Skin of body (tissue), 2 donors: ENCODE data around the gene LRMDA. TPM values are rescaled to one million over a fixed set of nuclear protein-coding genes. Genes with fewer than 3 reads are reported as not detected.
"Not testable (repeated sequence)": the region's sequence is repeated elsewhere in the genome, so short reads cannot be mapped to it uniquely, and the experiment has no call there.

Experiments
- DNase-seq: peaks from one replicate; lab custom pipeline; 2025; lab: John Stamatoyannopoulos, UW
- total RNA-seq: library from RNA; depleted of rRNA; stranded (reverse); fragments of >200 nt; gene quantifications from one replicate; pipeline ENCODE4 v1.2.3, GENCODE V29; 2014

LRMDA gene
- total RNA-seq, 1 donor from 2014 or later, result 12.7 TPM

DNA sequence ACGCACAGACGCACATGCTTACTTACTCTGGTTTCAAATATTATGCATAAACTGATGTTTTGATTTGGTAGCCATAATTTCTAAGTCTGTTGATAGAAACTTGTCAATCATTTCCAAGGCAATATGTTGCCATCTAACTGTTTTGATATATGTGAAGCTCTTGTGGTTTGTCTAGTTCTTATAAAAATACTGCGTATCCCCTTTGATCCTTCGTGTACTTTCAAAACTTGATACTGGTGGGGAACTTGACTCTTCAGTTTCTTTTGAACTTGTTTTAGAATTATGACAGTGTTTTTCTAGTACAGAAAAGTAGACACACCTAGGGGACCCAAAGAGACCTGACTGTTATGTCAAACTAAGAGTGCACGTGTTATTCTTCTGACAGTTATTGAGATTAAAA is 708.0 kb downstream of the LRMDA start:
- DNase-seq, result no peak

DNA sequence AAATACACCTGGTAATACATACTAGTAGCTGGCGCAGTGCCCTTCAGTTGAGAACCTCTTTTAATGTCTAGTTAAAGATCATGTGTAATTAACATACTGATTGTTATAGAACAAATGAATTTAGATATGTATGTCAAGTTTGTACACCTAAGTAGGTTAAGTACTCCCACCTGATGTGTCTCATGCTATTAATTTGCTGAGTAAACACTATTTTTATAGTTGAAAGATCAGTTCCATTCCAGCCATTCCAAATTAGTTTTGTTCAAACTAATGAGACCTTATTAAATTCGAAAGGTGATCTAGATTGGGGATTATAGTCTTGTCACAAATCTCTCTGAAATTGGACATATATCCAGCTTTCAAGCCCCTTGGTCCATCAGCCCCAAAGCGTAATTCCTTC is 710.0 kb downstream of the LRMDA start:
- DNase-seq, result no peak

DNA sequence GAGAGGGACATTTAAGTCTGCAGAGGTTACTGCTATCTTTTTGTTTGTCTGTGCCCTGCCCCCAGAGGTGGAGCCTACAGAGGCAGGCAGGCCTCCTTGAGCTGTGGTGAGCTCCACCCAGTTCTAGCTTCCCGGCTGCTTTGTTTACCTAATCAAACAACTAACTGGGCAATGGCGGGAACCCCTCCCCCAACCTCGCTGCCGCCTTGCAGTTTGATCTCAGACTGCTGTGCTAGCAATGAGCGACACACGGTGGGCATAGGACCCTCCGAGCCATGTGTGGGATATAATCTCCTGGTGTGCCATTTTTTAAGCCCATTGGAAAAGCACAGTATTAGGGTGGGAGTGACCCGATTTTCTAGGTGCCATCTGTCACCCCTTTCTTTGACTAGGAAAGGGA is 716.8 kb downstream of the LRMDA start:
- DNase-seq, result not testable (repeated sequence)

DNA sequence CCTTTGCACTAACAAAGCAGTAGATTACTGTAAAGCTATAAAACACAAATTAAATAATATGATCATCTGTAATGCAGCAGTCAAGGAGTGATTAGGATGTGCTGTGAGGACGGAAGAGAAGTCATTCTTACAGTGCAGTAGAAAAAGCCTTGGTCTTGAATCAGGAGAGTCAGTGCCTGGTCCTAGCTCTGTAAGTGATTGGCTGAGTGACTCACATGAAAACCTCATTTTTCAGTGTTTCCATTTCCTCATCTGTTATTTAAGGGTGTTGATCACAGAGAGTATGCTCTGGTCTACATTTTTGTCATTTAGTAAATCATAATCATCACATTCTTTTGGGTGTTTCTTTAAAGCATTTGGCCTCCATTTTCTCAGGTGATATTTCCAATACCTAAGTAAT is 717.8 kb downstream of the LRMDA start:
- no peak for DNase-seq

DNA sequence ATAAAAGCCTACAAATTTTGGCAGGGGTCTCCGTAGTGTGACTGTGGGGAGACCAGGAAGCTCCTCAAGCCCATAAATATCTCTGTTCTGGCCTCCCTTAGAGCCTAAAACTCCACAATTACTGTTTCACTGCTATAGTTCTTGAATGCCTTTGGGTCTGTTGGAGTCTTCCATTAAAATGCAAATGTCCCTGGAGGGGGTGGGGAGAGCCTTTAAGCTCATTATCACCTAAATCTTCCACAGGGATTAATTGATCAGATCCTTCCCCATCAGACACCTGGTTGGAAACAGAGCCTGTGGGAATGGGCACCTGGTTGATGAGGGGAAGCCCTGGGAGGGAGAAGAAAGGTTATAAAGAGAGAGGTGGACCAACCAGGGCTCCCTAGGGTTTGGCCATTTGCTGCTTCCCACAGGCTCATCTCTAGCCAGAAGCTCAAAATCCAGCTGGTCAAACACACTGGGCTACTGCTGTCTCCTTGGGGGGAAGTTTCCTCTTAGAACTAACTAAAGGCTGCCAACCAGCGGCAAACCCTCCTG is 718.2 kb downstream of the LRMDA start:
- DNase-seq, result no peak

DNA sequence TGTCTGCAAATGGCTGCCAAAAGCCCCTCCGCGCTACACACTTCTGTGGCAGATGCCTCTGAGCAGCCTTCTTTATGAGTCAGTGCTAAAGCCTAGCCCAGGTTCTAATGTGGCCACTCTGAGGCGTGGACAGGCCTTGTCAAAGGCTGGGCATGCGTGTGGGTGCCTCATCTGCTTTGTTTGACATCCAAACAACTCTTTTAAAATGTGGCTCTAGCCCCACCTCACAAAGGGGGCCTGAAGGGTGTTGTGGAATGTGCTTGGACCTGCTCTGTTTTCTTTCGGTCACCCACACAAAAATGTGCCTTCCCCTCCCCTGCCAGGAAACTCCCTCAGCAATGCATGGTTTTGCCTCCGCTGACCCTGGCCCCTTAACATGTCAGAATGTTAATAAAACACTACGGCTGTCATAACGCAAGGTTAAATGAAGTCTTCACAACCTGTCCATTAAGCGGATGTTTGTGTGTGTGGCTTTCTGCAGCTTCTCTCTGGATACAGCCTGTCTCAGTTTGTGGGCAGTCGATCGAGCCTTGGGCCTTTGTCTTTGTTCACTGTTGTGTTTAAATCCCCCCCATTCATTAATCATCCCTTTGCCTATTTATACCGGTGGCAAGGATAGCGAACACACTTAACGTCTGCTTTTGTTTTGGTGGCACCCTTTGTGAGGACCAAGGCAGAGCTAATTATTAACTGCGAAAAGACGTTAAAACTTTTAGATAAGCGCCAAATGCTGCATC is 718.9 kb downstream of the LRMDA start:
- DNase-seq, result no peak

DNA sequence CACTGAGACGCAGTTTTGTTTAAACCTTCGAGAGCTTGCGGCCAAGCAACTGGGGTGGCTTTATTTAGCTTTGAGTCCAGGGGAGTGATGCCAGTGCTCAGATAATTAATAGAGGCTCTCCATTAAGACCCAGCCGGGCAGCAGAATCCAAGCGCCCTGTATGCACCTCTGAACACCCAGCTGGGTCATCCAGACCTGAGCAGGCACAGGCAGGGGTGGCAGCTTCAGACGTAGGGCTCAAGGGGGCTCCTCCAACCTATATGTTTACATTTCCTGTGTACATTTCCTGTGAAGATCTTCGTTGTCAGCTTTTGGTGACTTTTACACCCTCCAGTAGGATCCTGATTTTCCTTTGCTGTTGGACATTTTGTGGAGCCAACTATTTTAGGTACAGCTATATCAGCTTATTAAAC is 719.5 kb downstream of the LRMDA start:
- DNase-seq, result no peak

DNA sequence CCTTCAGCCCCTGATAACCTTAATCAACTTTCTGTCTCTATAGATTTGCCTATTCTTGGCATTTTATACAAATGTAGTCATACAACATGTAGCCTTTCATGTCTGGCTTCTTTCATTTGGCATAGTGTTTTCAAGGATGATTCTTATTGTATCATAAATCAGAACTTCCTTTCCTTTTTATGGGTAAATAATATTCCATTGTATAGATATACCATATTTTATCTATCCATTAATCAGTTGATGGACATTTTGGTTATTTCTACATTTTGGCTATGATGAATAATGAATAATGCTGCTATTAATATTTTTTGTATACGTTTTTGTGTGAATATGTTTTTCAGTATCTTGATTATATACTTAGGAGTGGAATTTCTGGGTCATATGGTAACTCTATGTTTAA is 720.8 kb downstream of the LRMDA start:
- no peak for DNase-seq

DNA sequence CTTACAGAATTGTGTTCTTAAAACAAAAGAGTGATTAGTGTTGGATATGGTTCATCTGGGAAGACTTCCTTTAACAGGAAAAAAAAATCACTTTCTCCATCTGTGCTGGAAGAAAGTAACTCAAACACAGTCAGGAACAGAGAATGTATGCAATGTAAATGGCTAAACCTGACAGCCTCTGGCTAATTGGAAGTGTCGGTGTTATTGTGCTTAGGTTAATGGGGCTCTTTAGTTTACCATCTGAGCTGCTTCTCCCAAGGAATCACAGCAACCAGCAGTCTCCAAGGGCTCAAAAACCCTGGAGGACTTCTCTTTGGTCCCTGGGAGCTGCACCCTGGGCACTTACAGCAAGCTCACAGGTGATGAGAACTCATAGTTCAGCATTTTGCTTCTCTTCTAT is 724.5 kb downstream of the LRMDA start:
- DNase-seq, result no peak

DNA sequence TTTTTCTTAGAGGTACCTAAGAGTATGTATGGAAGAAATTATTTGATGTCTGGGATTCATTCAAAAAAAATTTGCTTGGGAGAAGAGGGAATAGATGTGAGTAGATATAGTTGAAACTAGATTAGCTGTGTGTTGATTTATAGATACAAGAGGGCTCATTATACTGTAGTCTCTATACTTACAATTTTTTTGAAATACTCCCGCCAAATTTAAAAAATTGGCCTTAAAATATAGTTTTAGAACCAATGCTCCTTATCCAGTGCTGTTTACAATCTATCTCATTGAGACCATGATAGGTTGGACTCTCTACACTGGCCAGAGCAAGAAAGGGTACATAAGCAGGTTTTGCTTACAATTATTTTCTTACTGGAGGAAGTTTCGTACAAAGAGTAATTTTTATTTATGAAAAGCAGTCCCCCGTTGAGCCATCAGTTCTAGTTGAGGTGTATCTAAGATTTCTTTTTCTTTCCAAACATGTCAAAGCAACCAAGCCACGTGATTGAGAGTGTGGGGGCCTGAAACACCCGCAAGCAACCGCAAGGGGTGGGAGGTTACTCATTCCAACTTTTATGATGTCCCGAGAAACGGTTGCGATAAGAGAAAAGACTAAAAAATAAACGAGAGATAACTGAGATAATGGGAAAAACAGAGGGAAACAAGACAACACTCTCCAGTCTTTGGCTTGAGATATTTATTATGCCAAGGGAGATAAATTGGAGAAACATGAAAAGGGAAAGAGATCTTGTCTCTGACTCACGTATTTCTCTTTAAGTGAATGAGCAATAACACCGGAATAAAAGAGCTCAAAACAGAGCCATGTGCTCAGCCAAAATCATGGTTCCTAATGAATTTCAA is 729.2 kb downstream of the LRMDA start:
- no peak for DNase-seq

DNA sequence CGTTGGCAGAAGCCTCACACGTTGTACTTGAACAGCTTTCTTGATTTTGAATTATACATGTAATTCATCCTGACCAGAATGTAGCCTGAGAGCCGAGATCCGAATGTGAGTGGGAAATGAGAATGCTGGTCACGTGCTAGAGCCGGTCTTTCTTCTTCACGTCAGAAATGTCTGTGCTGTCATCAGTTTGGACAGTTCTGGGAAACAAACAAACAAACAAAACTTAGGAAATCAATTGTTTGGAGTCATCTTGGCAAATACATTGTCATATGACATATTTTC is 729.8 kb downstream of the LRMDA start:
- DNase-seq, result no peak

DNA sequence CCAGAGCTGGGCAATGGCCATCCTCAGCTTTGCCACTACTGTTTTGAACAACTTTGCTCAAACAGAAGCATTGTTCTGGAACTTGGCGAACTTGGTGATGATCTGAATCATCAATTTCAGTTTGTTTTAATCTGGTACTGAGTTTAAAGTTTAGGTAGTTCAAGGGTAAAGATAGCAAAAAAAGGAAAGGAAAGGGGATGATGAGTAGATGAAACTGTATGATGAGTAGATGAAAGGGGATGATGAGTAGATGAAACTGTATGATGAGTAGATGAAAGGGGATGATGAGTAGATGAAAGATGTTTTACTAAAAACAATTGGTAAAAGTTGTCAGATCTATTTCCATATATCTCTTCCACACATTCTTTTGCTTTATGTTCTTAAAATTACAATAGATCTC is 737.0 kb downstream of the LRMDA start:
- DNase-seq, result no peak

DNA sequence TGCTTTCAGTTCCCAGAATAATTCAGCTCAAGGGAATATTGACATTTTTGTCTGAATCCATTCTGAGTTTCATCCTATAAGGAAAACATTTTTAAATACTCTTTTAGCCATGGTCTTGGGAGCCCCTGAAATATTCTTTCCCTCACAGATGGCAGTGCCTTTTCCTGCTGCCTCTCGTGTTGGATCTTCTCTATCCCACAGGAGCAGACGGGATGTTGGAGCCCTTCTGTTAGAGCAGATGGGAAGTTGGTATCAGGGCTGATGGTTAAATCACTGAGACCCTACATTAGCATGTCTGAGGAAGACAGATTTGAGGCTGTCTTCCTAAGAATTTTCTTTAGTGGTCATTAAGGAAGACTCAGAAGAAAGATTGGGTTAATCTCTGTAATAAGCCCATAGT is 737.8 kb downstream of the LRMDA start:
- DNase-seq, result no peak

DNA sequence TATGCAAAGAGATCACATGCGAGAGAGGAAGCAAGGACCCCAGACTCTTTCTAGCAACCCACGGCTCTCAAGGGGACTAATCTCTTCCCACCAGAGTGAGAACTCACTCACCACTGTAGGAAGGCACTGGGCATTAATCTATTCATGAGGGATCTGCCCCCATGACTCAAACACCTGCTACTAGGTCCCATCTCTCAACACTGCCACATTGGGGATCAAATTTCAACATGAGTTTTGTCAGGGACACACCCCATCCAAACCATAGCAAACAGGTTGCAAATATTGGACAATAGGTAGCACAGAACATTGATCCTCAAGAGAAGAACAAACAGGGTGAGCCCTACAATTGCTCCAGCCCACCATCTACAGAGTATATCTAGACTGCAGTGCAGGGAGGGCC is 740.6 kb downstream of the LRMDA start:
- DNase-seq, result no peak

DNA sequence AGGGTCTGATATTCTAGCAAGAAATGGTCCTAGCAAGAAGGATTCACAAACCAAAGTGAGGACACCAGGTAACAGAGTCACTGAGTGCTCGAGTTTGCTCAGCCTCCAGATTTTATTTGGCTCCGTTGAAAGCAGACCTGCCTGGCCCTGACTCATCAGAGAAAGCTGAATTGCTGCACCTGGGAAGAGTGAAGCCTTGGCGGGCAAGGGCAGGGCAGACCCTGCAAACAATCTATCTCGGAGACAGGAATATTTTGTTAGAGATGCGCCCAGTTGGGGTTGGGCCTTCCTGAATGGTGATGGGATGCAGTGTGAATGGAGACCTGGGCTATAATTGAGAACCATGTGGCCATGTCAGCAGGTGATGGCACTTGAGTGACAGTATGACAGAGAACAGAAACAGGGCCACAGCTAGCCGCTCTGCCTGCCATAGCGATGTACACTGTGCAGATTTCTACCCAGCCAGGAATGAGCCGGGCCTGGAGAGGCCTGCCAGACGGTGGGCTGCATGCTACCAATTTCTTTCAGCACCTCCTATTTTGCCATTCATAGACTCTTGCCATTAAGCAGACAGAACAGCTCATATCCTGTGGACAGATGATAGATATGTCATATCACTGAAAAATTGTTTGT is 744.2 kb downstream of the LRMDA start:
- DNase-seq, result no peak

DNA sequence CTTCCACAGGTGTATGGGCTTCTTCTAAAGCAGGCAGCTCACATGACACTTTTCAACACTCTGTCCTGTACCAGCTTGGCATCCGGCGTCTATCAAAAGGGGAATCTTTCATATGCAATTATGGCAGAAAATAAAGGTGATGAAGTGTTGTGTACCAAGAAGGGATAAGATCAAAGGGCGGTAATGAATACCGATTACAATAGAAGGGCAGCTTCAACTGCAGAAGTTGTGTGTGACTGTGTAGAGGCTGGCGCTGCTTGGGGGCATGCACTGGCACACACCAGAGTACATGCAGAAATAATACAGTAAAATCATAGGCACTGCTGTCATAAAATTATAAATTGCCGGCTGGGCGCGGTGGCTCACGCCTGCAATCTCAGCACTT is 744.7 kb downstream of the LRMDA start:
- no peak for DNase-seq

DNA sequence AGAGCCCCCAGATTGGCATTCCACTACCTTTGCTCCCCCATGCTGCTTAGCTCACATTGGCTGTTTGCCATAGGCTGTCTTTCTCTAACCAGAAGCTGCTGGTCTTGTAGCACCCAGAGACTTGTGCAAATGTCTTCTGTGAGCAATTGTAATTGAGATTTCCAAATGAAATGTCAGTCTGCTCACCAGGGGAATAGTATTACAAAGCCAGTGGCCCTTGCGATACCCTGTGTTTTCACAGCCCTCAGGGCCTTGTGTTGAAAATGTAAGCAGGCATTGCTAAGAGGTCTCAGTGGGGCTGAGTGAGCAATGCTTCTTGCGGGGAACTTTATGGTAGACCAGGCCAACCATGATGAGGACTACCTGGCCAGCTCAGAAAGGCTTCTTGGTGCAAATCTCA is 746.5 kb downstream of the LRMDA start:
- no peak for DNase-seq

DNA sequence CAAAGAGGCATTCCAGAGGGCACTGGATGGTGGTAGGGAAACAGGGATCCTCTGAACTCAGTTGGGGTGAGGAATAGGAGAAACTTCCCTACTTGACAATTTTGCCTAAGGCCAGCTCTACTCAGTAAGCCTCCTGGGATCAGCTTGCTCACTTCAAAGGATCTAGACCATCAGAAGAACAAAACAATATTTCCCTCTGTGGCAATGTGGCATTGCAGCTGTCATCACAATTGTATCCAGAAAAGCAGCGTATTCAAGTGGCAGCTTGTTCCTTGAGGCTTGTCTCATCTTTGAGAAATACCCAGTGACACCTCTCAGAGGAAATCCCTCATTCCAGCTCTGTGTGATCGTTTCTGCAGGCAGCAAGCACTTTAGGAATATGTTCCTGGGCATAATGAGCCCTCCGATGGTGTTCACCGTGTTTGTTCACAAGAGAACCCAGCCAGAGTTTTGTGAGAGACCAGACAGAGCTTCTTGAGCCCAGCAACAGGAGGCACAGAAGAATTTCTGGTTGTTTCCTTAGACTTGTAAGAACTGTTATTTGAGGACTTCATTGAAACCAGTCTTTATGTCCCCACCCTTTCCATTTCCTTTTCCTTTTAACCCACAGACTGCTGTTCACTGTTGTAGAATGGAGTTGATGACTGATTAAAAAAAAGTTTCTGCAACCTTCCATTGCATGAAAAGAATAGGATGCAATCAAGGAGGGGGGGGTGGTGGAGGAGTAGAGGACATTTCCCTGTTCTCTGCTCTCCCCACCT is 747.3 kb downstream of the LRMDA start:
- DNase-seq, result no peak

DNA sequence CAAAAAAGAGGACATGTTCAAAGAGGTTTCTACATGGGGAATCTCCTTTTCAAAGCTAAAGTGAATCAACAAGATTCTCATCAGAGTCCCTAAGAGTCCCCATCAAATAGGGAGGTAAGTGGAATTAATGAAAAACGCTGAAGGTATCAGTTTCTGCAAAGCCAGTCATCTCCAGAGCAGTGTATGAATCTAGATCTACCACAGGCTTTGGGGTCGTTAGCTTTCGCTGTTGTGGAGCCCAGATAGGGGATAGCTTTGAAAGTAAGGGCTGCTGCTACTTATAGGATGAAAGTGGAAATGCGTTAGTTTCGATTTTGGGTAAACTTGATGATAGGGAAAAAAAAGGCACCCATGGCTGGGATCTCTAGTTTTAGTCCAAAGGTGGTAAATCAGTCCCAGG is 748.4 kb downstream of the LRMDA start:
- DNase-seq, result no peak

DNA sequence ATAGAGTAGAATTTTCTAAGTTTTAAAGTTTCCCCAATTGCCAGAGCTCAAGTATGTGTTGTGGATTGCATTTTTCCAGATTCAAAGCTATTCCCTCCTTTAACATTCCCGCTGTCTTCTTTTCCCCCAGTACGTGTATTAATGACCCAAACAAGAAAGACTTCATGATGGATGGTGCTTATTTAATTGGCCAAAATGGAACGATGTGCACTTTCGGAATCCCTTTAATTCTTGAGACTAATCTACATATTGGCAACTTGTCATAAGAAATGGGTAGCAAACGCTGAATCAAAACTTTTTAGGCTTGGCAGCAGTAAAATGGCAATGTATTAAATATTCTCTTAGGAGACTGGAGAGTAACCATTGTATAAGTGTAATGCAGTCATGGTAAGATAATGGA is 753.2 kb downstream of the LRMDA start:
- no peak for DNase-seq

DNA sequence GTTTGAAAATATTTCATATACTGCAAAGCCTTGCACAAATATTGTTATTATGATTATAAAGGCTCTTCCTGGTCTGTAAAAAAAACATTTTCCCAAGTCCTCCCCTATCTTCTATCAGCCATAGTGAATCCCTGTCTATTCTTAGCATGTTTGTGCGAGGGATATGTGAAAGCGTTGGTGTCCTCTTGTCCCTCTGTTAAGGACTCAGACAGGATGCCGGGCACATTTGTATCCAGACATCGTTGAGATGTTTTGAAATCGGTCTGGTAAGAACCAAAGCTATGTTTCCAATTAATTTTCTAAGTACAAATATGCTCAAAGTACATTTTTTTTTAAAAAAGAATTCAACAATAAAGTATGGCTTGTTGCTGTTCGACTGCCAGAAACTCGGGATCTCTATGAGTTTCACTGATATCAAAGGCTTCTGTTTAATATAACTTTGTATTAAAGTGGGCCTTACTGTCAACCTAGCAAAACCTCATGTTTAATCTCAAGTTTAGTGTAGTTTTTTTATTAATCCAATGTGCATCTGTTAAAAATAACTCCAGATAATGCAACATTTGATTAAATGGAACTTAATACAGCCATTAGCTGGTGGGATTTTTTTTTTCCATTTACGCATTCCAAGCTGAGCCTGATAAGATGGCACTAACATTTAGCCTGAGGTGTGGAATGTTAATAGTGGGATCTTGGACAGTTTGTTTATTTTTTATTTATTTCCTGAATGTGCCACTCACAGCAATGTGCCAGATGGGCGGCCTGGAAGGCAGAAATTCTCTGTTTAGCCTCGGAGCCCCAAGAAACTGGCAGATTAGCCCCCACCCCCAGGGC is 754.3 kb downstream of the LRMDA start:
- DNase-seq, result no peak
